Right renal pelvis (tissue), 4 donors: Measurements from ENCODE around the gene CENPT. TPM values are rescaled to one million over a fixed set of nuclear protein-coding genes. Genes with fewer than 3 reads are reported as not detected.
"Not testable (repeated sequence)": the region's sequence is repeated elsewhere in the genome, so short reads cannot be mapped to it uniquely, and the experiment has no call there.

ENCODE experiments used
- DNase-seq, 4 donors: peaks; one replicate each; pipeline ENCODE4 v3.0.0-alpha.2; 2013; ENCODE audit warnings: low read depth in 4 of 4, low spot score in 3 of 4, missing footprints in 1 of 4
- polyA plus RNA-seq, 4 donors: library from polyadenylated mRNA; unstranded; fragments of 120-200 nt; gene quantifications; one replicate each; pipeline ENCODE4 v1.2.1, GENCODE V29; 2013; ENCODE audit not compliant: insufficient read length in 4 of 4

The CENPT gene
- polyA plus RNA-seq, 4 donors: 42.0 to 51.5 (median 46.9) TPM

- no peak for DNase-seq
Observed at GRCh38 chr16:67853670-67854069, 6.2 kb upstream of the CENPT start.

- no peak for DNase-seq
Observed at GRCh38 chr16:67848118-67848517, 625 bp upstream of the CENPT start.

GRCh38 chr16:67846320-67847063 is 1.0 kb downstream of the CENPT start, which contains the start of gene NUTF2:
TSS of gene NUTF2 (plus strand) at chr16:67846933. CDS start at chr16:67865131, 18,198 bp downstream.
- peak; percentile 93 to 95 (median 94) for DNase-seq

GRCh38 chr16:67846063-67846319 is 1.5 kb downstream of the CENPT start:
- no peak for DNase-seq

GRCh38 chr16:67845291-67846062 is 2.0 kb downstream of the CENPT start:
- DNase-seq: no peak

- DNase-seq: no peak
Observed at GRCh38 chr16:67844497-67844896, 3.0 kb downstream of the CENPT start.

- DNase-seq: no peak
Observed at GRCh38 chr16:67843343-67843765, 4.1 kb downstream of the CENPT start.

- no peak for DNase-seq
Observed at GRCh38 chr16:67842509-67843342, 4.8 kb downstream of the CENPT start.

- peak; percentile 94 to 99 (median 95) for DNase-seq
Observed at GRCh38 chr16:67841816-67842508, 5.5 kb downstream of the CENPT start, which contains the start of gene THAP11. TSS of gene THAP11 (plus strand) at chr16:67842320. CDS start at chr16:67842555, 235 bp downstream.

GRCh38 chr16:67841198-67841815 is 6.2 kb downstream of the CENPT start:
- no peak for DNase-seq

- DNase-seq: no peak
Observed at GRCh38 chr16:67837811-67838210, 9.7 kb downstream of the CENPT start.

- not testable (repeated sequence) for DNase-seq
Observed at GRCh38 chr16:67837190-67837589, 10.3 kb downstream of the CENPT start.

GRCh38 chr16:67834242-67834614 is 13.3 kb downstream of the CENPT start:
- DNase-seq: no peak

GRCh38 chr16:67833415-67834241 is 13.9 kb downstream of the CENPT start:
- DNase-seq: peak; percentile 84 to 90 (median 88)

GRCh38 chr16:67833030-67833414 is 14.5 kb downstream of the CENPT start:
- DNase-seq: no peak

- DNase-seq: no peak
Observed at GRCh38 chr16:67828651-67829050, 18.8 kb downstream of the CENPT start.

- no peak for DNase-seq
Observed at GRCh38 chr16:67825906-67826305, 21.6 kb downstream of the CENPT start.

- DNase-seq: no peak
Observed at GRCh38 chr16:67825119-67825518, 22.4 kb downstream of the CENPT start.

- DNase-seq: no peak
Observed at GRCh38 chr16:67822511-67822910, 25.0 kb downstream of the CENPT start.
